HepG2 (cell line): ENCODE results near the gene COLEC12. TPM values are rescaled to one million over a fixed set of nuclear protein-coding genes. Genes with fewer than 3 reads are reported as not detected.
A peak's percentile ranks its signal among the peaks of the same experiment; 100 is the strongest.

Experiments
- ARNTL ChIP-seq: sonication (generic); formaldehyde crosslinking; IDR thresholded peaks from 2 replicates; pipeline ENCODE4 v1.4.0; 2020; ENCODE audit warnings: mild to moderate bottlenecking, missing genetic modification reagents
- ATF7-NPFF ChIP-seq: sonication (generic); formaldehyde crosslinking; IDR thresholded peaks from 2 replicates; pipeline ENCODE4 v1.8.1; 2023; ENCODE audit warnings: mild to moderate bottlenecking, low read depth, missing genetic modification reagents, moderate library complexity
- DNMT1 ChIP-seq: sonication (generic); formaldehyde crosslinking; IDR thresholded peaks from 2 replicates; pipeline ENCODE4 v1.5.1; 2020; ENCODE audit warnings: mild to moderate bottlenecking, missing genetic modification reagents
- EHMT2 ChIP-seq: fragments of 200-600 bp; sonication (generic); IDR thresholded peaks from 2 replicates; pipeline ENCODE4 v1.7.0; 2017; ENCODE audit warnings: antibody characterized with exemption, low read depth, low read length, borderline replicate concordance
- FOXP1 ChIP-seq, 2 experiments: fragments of 450-650 bp in 1 of 2; IDR thresholded peaks; 2 replicates each; pipeline ENCODE4 v1.6.1; 2017 to 2018; ENCODE audit warnings: antibody characterized with exemption in 1 of 2
- ISL2 ChIP-seq: sonication (generic); formaldehyde crosslinking; IDR thresholded peaks from 2 replicates; pipeline ENCODE4 v1.5.0; 2020; ENCODE audit warnings: missing genetic modification reagents
- KAT2B ChIP-seq: fragments of 150-350 bp; IDR thresholded peaks from 2 replicates; pipeline ENCODE4 v1.6.1; 2014; ENCODE audit warnings: low read depth, low read length, borderline replicate concordance
- KDM6A ChIP-seq: IDR thresholded peaks from 2 replicates; pipeline ENCODE4 v1.6.1; 2016; ENCODE audit warnings: low read depth
- MYC ChIP-seq: sonication (generic); formaldehyde crosslinking; IDR thresholded peaks from 2 replicates; pipeline ENCODE4 v1.9.0; 2021; ENCODE audit warnings: missing genetic modification reagents, borderline replicate concordance
- POLR2AphosphoS2 ChIP-seq: IDR thresholded peaks from 2 replicates; pipeline ENCODE4 v1.6.1; 2011; ENCODE audit warnings: low read depth, low read length, improper control_type of control experiment
- RFXANK ChIP-seq: IDR thresholded peaks from 2 replicates; pipeline ENCODE4 v1.6.1; 2016
- SSRP1 ChIP-seq: IDR thresholded peaks from 2 replicates; pipeline ENCODE4 v1.6.1; 2016; ENCODE audit warnings: control low read depth
- ZKSCAN1 ChIP-seq: fragments of 150-350 bp; IDR thresholded peaks from 2 replicates; pipeline ENCODE4 v1.6.1; 2014; ENCODE audit warnings: low read length
- ZNF230 ChIP-seq: sonication (generic); formaldehyde crosslinking; IDR thresholded peaks from 2 replicates; pipeline ENCODE4 v1.4.0; 2020; ENCODE audit warnings: mild to moderate bottlenecking, missing genetic modification reagents
- ZNF329 ChIP-seq: sonication (generic); formaldehyde crosslinking; IDR thresholded peaks from 2 replicates; pipeline ENCODE4 v1.9.0; 2021; ENCODE audit warnings: low read depth, mild to moderate bottlenecking, missing genetic modification reagents
- ZNF569 ChIP-seq: sonication (generic); formaldehyde crosslinking; IDR thresholded peaks from 2 replicates; pipeline ENCODE4 v1.5.0; 2020; ENCODE audit warnings: mild to moderate bottlenecking, missing genetic modification reagents, moderate library complexity, borderline replicate concordance
- ZNF720 ChIP-seq: sonication (generic); formaldehyde crosslinking; IDR thresholded peaks from 2 replicates; pipeline ENCODE4 v1.4.0; 2020; ENCODE audit warnings: missing genetic modification reagents
- ZSCAN25 ChIP-seq: sonication (generic); formaldehyde crosslinking; IDR thresholded peaks from 2 replicates; pipeline ENCODE4 v1.8.0; 2022; ENCODE audit warnings: mild to moderate bottlenecking, missing genetic modification reagents
- polyA plus RNA-seq, 8 experiments: library from polyadenylated mRNA; depleted of rRNA in 3 of 8; stranded (reverse) in 7 of 8; unstranded in 1 of 8; fragments of >200 nt; fragmentation: Illumina TruSeq in 4 of 8; extraction: Trizol in 4 of 8; gene quantifications; 2 replicates each; pipeline versions ENCODE4 v1.2.1 to v1.2.3, GENCODE V29; 2011 to 2016; ENCODE audit warnings: low read depth in 4 of 8, missing spikeins in 1 of 8, mixed read lengths in 1 of 8; ENCODE audit not compliant: insufficient read depth in 1 of 8
- total RNA-seq, 5 experiments: library from RNA; depleted of rRNA; stranded (reverse); fragments of >200 nt; fragmentation: Illumina TruSeq; extraction: Trizol; gene quantifications; 2 replicates each; pipeline ENCODE4 v1.2.3, GENCODE V29; 2016; ENCODE audit warnings: low read depth in 1 of 5
- TF ChIP-seq, protein P1 (sequence below): sonication (generic); formaldehyde crosslinking; IDR thresholded peaks from 2 replicates; pipeline ENCODE4 v1.5.0; 2020; ENCODE audit warnings: mild to moderate bottlenecking, low read depth, missing genetic modification reagents, borderline replicate concordance
- TF ChIP-seq, protein P2 (sequence below): sonication (generic); formaldehyde crosslinking; IDR thresholded peaks from 2 replicates; pipeline ENCODE4 v1.4.0; 2020; ENCODE audit warnings: missing genetic modification reagents, borderline replicate concordance
- TF ChIP-seq, protein P3 (sequence below): sonication (generic); formaldehyde crosslinking; IDR thresholded peaks from 2 replicates; pipeline ENCODE4 v1.4.0; 2020; ENCODE audit warnings: missing genetic modification reagents
- TF ChIP-seq, protein P4 (sequence below): sonication (generic); formaldehyde crosslinking; IDR thresholded peaks from 2 replicates; pipeline ENCODE4 v1.5.0; 2020; ENCODE audit warnings: mild to moderate bottlenecking, missing genetic modification reagents
- TF ChIP-seq, protein P5 (sequence below), 2 experiments: fragments of 450-650 bp in 1 of 2; sonication (generic) in 1 of 2; formaldehyde crosslinking; IDR thresholded peaks; 2 replicates each; pipeline versions ENCODE4 v1.5.0 to v1.8.0; 2020 to 2022; ENCODE audit warnings: mild to moderate bottlenecking in 1 of 2, missing genetic modification reagents in 1 of 2

Gene COLEC12
- total and polyA plus RNA-seq, 2 of the 13 experiments (the other 11 are each of a cell fraction or from before 2014, with no cell fraction given): 0.02 to 0.11 TPM

DNA sequence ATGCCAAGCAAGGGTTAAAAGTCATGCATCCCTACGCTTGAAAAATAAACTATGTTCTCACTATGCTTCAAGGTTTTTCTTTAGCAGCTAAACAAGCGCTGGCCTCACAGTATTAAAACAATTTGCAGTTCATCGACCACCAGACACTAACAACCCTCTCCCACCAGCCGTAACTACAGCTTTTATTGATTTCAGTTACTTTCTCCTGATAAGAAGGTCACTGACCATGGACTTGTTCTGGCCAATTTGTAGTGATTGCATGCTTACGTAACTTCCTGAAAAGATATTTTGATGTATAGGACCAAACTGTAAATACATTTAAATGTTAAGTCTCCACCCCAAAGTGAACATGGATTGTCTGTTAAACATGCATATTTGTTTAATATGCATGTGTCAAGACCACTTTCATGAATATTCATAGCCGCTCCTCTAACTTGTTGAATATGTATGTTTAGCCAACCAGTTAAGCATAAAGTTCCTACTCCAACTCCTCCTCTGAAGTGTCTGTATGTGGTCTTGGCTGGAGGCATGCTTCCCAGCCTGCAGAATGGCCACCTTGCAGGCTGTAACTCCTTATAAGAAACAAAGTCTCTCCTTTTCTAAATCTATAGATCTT is 230.9 kb downstream of the COLEC12 start (continued):
- TF ChIP-seq, protein P1, sequence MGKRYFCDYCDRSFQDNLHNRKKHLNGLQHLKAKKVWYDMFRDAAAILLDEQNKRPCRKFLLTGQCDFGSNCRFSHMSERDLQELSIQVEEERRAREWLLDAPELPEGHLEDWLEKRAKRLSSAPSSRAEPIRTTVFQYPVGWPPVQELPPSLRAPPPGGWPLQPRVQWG (CRISPR knock-in tag): no peak
- peak; percentile 62; the same call in 1 of the 2 replicates for TF ChIP-seq ISL2 (CRISPR knock-in tag)
- TF ChIP-seq, protein P2, sequence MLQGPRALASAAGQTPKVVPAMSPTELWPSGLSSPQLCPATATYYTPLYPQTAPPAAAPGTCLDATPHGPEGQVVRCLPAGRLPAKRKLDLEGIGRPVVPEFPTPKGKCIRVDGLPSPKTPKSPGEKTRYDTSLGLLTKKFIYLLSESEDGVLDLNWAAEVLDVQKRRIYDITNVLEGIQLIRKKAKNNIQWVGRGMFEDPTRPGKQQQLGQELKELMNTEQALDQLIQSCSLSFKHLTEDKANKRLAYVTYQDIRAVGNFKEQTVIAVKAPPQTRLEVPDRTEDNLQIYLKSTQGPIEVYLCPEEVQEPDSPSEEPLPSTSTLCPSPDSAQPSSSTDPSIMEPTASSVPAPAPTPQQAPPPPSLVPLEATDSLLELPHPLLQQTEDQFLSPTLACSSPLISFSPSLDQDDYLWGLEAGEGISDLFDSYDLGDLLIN (CRISPR knock-in tag): no peak
- TF ChIP-seq ZKSCAN1: no peak
- no peak for TF ChIP-seq MYC (CRISPR knock-in tag)
- no peak for TF ChIP-seq ZNF569
- no peak for TF ChIP-seq RFXANK (CRISPR knock-in tag)
- TF ChIP-seq EHMT2: no peak
- no peak; the same call in 1 of the 2 replicates for TF ChIP-seq KDM6A (CRISPR knock-in tag)
- TF ChIP-seq FOXP1 (IDR thresholded peaks at IDR 0.05): no peak
- TF ChIP-seq FOXP1 (CRISPR knock-in tag; IDR thresholded peaks at IDR 0.05): peak; percentile 76; the same call in 1 of the 2 replicates
- TF ChIP-seq SSRP1 (CRISPR knock-in tag): no peak
- no peak for TF ChIP-seq ZNF720 (CRISPR knock-in tag)
- TF ChIP-seq ZNF230 (CRISPR knock-in tag): peak; percentile 35; the same call in 1 of the 2 replicates
- TF ChIP-seq DNMT1 (CRISPR knock-in tag): no peak
- TF ChIP-seq, protein P3, sequence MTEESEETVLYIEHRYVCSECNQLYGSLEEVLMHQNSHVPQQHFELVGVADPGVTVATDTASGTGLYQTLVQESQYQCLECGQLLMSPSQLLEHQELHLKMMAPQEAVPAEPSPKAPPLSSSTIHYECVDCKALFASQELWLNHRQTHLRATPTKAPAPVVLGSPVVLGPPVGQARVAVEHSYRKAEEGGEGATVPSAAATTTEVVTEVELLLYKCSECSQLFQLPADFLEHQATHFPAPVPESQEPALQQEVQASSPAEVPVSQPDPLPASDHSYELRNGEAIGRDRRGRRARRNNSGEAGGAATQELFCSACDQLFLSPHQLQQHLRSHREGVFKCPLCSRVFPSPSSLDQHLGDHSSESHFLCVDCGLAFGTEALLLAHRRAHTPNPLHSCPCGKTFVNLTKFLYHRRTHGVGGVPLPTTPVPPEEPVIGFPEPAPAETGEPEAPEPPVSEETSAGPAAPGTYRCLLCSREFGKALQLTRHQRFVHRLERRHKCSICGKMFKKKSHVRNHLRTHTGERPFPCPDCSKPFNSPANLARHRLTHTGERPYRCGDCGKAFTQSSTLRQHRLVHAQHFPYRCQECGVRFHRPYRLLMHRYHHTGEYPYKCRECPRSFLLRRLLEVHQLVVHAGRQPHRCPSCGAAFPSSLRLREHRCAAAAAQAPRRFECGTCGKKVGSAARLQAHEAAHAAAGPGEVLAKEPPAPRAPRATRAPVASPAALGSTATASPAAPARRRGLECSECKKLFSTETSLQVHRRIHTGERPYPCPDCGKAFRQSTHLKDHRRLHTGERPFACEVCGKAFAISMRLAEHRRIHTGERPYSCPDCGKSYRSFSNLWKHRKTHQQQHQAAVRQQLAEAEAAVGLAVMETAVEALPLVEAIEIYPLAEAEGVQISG (CRISPR knock-in tag): peak; percentile 69; the same call in 1 of the 2 replicates
- TF ChIP-seq ARNTL (CRISPR knock-in tag): no peak
- TF ChIP-seq, protein P4, sequence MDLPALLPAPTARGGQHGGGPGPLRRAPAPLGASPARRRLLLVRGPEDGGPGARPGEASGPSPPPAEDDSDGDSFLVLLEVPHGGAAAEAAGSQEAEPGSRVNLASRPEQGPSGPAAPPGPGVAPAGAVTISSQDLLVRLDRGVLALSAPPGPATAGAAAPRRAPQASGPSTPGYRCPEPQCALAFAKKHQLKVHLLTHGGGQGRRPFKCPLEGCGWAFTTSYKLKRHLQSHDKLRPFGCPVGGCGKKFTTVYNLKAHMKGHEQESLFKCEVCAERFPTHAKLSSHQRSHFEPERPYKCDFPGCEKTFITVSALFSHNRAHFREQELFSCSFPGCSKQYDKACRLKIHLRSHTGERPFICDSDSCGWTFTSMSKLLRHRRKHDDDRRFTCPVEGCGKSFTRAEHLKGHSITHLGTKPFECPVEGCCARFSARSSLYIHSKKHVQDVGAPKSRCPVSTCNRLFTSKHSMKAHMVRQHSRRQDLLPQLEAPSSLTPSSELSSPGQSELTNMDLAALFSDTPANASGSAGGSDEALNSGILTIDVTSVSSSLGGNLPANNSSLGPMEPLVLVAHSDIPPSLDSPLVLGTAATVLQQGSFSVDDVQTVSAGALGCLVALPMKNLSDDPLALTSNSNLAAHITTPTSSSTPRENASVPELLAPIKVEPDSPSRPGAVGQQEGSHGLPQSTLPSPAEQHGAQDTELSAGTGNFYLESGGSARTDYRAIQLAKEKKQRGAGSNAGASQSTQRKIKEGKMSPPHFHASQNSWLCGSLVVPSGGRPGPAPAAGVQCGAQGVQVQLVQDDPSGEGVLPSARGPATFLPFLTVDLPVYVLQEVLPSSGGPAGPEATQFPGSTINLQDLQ (CRISPR knock-in tag): no peak
- TF ChIP-seq KAT2B: peak; percentile 89
- TF ChIP-seq, protein P5, sequence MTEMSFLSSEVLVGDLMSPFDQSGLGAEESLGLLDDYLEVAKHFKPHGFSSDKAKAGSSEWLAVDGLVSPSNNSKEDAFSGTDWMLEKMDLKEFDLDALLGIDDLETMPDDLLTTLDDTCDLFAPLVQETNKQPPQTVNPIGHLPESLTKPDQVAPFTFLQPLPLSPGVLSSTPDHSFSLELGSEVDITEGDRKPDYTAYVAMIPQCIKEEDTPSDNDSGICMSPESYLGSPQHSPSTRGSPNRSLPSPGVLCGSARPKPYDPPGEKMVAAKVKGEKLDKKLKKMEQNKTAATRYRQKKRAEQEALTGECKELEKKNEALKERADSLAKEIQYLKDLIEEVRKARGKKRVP (CRISPR knock-in tag; IDR thresholded peaks at IDR 0.05): 0 out of 4 replicates have a peak, but pooled peaks of 1 of the 2 experiments have one; percentile 24
- 0 out of 2 replicates have a peak, but pooled peaks have one; percentile 31 for TF ChIP-seq ATF7-NPFF
- TF ChIP-seq ZNF329 (CRISPR knock-in tag): no peak
- TF ChIP-seq POLR2AphosphoS2: no peak
- TF ChIP-seq ZSCAN25 (CRISPR knock-in tag): no peak
